Psoas muscle (tissue), 8 donors: ENCODE data around the gene PPP1R16B. TPM values are rescaled to one million over a fixed set of nuclear protein-coding genes. Genes with fewer than 3 reads are reported as not detected.

ENCODE experiments used
- ATAC-seq, 4 donors: fragments of 200-7000 bp; cut with Tn5 transposase; one replicate each; pipeline ENCODE4 v1.9.1; 2020; ENCODE audit warnings: moderate library complexity in 3 of 4, mild to moderate bottlenecking in 2 of 4
- DNase-seq, 2 donors: peaks; one replicate each; pipeline ENCODE4 v3.0.0-alpha.2; 2020
- H3K27ac ChIP-seq: fragments of 200-600 bp; one replicate; pipeline ENCODE4 v1.8.0; 2022
- H3K27me3 ChIP-seq, 3 donors: fragments of 200-600 bp in 1 of 3; one replicate each; pipeline versions ENCODE4 v1.6.1 to v1.8.0; 2013 to 2022; ENCODE audit warnings: low read length in 2 of 3, mild to moderate bottlenecking in 2 of 3, moderate library complexity in 1 of 3; ENCODE audit not compliant: insufficient read depth in 3 of 3
- H3K36me3 ChIP-seq, 2 donors: fragments of 200-600 bp in 1 of 2; one replicate each; pipeline versions ENCODE4 v1.6.1 to v1.8.0; 2013 to 2022; ENCODE audit warnings: low read depth in 1 of 2, mild to moderate bottlenecking in 1 of 2, moderate library complexity in 1 of 2; ENCODE audit not compliant: insufficient read depth in 1 of 2
- H3K4me1 ChIP-seq: fragments of 200-600 bp; one replicate; pipeline ENCODE4 v1.8.0; 2022
- H3K4me3 ChIP-seq: fragments of 200-600 bp; one replicate; pipeline ENCODE4 v1.8.0; 2022; ENCODE audit warnings: mild to moderate bottlenecking
- H3K9me3 ChIP-seq: fragments of 200-600 bp; one replicate; pipeline ENCODE4 v1.8.0; 2022
- CTCF ChIP-seq: fragments of 200-600 bp; IDR thresholded peaks from one replicate; pipeline ENCODE4 v1.8.0; 2022; ENCODE audit warnings: antibody characterized with exemption
- WGBS, 3 donors: extraction: QIAGEN DNeasy Blood & Tissue Kit; methylation state at CpG; one replicate each; pipeline versions ENCODE4 v1.1.6 to v1.1.7; 2013; 5-methylcytosine and 5-hydroxymethylcytosine counted together
- intact Hi-C, 2 donors: fragments of 100-400 bp; cut with DNase I; formaldehyde crosslinking; loops; one replicate each; pipeline versions ENCODE4 v1.11.0 to v1.14.2; 2022
- polyA plus RNA-seq, 3 donors: library from polyadenylated mRNA; stranded (reverse); fragments of 200-250 nt; gene quantifications; one replicate each; pipeline ENCODE4 v1.2.3, GENCODE V29; 2013
- total RNA-seq, 4 donors: library from RNA; stranded (reverse); fragmentation: NEBNext Ultra II Directional in 2 of 4; extraction: Animal tissue kit (Norgen Biotek cat#: 25700) in 2 of 4; gene quantifications; one replicate each; pipeline versions ENCODE4 v1.2.1 to v1.2.4, GENCODE V29; 2021 to 2023
- donor health status: healthy with polysubstance abuse.
- donor health status: DM: no; HTN: no; CAD: no; lungs with moderate emphysema.
- donor health status: Bipolar disorder and iron deficiency.
- donor health status: healthy.
- donor health status: DM: yes; HTN: yes; CAD: no.
- donor health status: DM: no; HTN: no; CAD: no.
- donor health status: DM: no; HTN: no; CAD: no.
- donor health status: DM: yes; HTN: yes; CAD: no.

Gene PPP1R16B
- total and polyA plus RNA-seq, 7 donors, result 1.6 to 5.2 (median 4.1) TPM

- ATAC-seq, result no peak
- 91 to 100% (median 97%) methylated on average over 1 of the region's 1 CpG for WGBS, 3 donors
- H3K27ac ChIP-seq, result no peak overlapping the region
- no peak for DNase-seq
- no peak for TF ChIP-seq CTCF
- peaks cover 14 to 45% of the 10 kb centered on the region in 2 donors for H3K36me3 ChIP-seq
- intact Hi-C loops, result loop anchor here in 1 of 2 donors (10.0 kb wide), 1 partner anchor 64 kb away; no protein-coding TSS in a partner anchor
- no peaks in the 10 kb centered on the region for H3K9me3 ChIP-seq
- H3K4me3 ChIP-seq, result no peak overlapping the region
- no peaks in the 10 kb centered on the region for H3K27me3 ChIP-seq
- H3K4me1 ChIP-seq, result no peaks in the 10 kb centered on the region
These were observed 164.8 kb downstream of the PPP1R16B start for GRCh38 chr20:38970302-38970701.

Other genes with a start within 250 kb of the PPP1R16B start
- not detected for gene ADIG, start 224.5 kb upstream of the PPP1R16B start, total RNA-seq
- gene ADIG, start 224.5 kb upstream of the PPP1R16B start, polyA plus RNA-seq, result not detected
- not detected for gene ARHGAP40, start 203.9 kb upstream of the PPP1R16B start, total RNA-seq
- gene ARHGAP40, start 203.9 kb upstream of the PPP1R16B start, polyA plus RNA-seq, result under 1 TPM in 2 of 3 donors, not detected in 1; 0.03 to 0.04 TPM
- not detected for gene SLC32A1, start 81.2 kb upstream of the PPP1R16B start, total RNA-seq
- not detected for gene SLC32A1, start 81.2 kb upstream of the PPP1R16B start, polyA plus RNA-seq
- 1 to 10 TPM; 3.8 to 5.3 (median 4.7) TPM for gene ACTR5, start 57.2 kb upstream of the PPP1R16B start, total RNA-seq
- gene ACTR5, start 57.2 kb upstream of the PPP1R16B start, polyA plus RNA-seq, result 1 to 10 TPM; 5.3 to 9.3 (median 6.8) TPM
- under 1 TPM in 2 of 4 donors, not detected in 2; 0.11 to 0.12 TPM for gene FAM83D, start 120.7 kb downstream of the PPP1R16B start, total RNA-seq
- gene FAM83D, start 120.7 kb downstream of the PPP1R16B start, polyA plus RNA-seq, result under 1 TPM in 2 of 3 donors, not detected in 1; 0.12 to 0.32 TPM
- gene DHX35, start 156.6 kb downstream of the PPP1R16B start, total RNA-seq, result 1 to 10 TPM; 3.4 to 6.8 (median 5.5) TPM
- 10 to 100 TPM in 1 of 3 donors, 1 to 10 TPM in 2; 5.8 to 11.9 (median 9.1) TPM for gene DHX35, start 156.6 kb downstream of the PPP1R16B start, polyA plus RNA-seq